IPS-11a (cell line): ENCODE results near the gene TANK.

ENCODE experiments used
- H3K4me3 ChIP-seq: one replicate; pipeline ENCODE4 v1.5.1; 2013; ENCODE audit warnings: low read depth, low read length, control low read depth

Gene TANK

DNA sequence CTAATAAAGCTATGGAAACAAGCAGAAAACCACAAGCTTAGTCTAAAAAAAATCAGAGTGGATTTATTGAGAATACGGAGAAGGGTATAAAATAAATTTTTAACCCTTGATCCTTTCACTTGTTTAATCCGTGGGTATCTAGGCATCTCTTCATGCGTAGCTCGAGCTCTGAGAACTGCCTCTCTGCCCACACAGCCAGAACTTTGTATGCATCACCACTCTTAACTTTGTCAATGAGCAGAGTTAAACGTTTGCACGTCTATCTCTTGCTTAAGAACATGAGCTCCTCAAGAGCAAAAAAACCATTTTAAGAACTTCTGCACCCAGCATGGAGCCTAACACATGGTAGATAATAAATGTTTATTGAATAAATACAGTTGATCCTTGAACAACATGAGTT lies 26.9 kb upstream of the TANK start:
- no peak overlapping the region for H3K4me3 ChIP-seq

GRCh38 chr2:161134547-161135518 lies 25.4 kb upstream of the TANK start:
- H3K4me3 ChIP-seq: no peak overlapping the region

DNA sequence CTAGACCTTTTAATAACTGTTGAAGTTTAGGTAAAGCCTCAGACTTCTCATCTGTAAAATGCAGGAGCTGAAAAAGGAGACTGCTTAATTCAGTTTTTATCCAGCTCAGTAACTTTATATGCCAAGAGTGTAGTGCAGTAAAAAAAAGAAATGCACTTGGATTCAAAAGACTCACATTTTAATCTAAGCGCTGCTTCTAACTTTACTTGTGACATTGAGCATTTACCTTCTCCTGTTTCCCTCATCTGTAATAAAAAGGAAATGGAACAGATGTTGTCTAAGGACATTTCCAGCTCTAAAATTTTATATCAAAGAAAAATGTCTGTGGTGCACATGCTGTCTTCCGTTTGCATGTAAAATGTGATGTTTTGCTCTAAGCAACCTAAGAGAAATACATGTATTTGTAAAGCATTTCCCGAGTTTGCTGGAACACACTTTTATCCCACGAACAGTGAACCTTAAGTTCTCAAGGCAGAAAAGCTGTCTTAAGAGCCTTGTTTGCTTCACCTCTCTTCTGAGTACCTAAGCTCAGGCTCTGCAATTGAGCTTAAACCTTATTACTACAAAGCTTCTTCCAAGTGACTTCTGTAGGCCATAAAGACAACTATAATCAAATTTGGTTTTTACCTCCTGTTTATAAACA lies 24.2 kb upstream of the TANK start:
- no peak overlapping the region for H3K4me3 ChIP-seq

DNA sequence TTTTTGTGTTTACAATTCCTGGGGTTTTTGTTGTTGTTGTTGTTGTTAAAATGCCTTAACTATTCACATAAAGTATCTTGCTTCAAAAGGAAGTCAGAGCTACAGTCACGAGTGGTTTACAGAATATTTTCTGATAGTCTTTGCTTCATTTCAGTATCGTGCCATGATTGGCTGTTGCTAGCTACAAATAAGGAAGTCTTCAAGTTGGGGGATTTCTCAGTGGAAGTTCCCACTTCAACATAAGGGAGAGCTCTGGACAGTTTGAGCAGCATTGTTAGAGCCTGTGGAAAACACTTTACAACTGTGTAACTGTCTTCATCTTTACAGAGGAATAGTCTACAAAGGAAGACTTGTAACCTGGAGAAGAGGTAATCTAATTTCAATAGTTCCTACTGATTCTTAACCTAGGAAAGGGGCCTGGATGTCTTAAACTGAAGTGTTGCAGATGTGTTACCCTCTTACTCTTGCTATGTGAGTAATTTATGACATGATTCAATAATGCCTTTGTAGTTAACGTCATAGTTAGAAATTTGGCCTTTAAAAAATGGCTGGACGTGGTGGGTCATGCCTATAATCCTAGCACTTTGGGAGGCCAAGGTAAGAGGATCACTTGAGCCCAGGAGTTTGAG lies 23.4 kb upstream of the TANK start:
- no peak overlapping the region for H3K4me3 ChIP-seq

GRCh38 chr2:161138429-161138828 lies 21.8 kb upstream of the TANK start:
- H3K4me3 ChIP-seq: no peak overlapping the region

GRCh38 chr2:161139098-161139987 lies 20.9 kb upstream of the TANK start:
- H3K4me3 ChIP-seq: no peak overlapping the region

DNA sequence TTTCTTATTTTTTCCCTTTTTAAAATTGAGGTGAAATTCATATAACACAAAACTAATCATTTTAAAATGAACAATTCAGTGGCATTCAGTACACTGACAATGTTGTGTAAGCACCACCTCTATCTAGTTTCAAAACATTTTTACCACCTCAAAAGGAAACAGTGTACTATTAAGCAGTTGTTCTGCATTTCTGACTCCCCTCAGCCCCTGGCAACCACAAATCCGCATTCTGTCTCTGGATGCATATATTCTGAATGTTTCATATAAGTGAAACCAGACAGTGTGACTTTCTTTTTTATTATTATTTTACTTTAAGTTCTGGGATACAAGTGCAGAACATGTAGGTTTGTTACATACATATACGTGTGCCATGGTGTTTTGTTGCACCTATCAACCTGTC lies 19.2 kb upstream of the TANK start:
- no peak overlapping the region for H3K4me3 ChIP-seq

DNA sequence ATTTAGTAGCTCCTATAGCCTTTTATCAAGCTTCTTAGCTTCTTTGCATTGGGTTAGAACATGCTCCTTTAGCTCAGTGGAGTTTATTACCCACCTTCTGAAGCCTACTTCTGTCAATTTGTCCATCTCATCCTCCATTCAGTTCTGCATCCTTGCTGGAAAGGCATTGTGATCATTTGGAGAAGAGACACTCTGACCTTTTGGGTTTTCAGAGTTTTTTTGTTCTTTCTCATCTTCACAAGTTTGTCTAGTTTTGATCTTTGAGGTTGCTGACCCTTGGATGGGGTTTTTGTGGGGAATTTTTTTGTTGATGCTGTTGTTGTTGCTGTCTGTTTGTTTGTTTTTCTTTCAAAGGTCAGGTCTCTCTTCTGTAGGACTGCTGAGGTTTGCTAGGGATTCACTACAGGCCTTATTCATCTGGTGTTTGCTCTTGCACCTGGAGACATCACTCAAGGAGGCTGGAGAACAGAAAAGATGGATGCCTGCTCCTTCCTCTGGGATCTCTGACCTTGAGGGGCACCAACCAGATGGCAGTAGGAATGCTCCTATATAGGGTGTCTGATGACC lies 13.9 kb upstream of the TANK start:
- no peak overlapping the region for H3K4me3 ChIP-seq

- no peak overlapping the region for H3K4me3 ChIP-seq
Measured at GRCh38 chr2:161146996-161147395, 13.2 kb upstream of the TANK start.

DNA sequence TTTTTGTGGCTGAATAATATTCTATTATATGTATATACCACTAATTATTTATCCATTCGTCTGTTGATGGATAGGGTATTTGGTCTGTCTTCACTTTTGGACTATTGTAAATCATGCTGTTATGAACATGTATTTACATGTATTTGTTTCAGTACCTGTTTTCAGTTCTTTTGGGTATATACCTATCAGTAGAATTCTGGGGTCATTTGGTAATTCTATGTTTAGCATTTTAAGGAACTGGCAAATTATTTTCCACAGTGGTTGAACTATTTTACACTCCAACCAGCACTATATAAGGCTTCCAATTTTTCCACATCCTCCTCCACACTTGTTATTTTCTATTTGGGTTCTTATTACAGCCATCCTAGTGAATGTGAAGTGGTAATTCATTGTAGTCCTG lies 12.4 kb upstream of the TANK start:
- no peak overlapping the region for H3K4me3 ChIP-seq

DNA sequence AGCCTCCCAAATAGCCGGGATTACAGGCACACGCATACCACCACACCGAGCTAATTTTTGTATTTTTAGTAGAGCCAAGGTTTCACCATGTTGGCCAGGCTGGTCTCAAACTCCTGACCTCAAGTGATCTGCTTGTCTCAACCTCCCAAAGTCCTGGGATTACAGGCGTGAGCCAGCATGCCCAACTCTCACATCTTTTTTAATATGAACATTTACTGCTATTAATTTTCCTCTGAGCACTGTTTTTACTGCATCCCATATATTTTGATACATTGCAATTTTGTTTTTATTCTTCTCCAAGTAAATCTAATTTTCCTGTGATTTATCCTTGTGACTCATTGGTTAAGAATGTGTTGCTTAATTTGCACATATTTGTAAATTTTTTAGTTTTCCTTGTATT lies 9.5 kb upstream of the TANK start:
- H3K4me3 ChIP-seq: no peak overlapping the region

DNA sequence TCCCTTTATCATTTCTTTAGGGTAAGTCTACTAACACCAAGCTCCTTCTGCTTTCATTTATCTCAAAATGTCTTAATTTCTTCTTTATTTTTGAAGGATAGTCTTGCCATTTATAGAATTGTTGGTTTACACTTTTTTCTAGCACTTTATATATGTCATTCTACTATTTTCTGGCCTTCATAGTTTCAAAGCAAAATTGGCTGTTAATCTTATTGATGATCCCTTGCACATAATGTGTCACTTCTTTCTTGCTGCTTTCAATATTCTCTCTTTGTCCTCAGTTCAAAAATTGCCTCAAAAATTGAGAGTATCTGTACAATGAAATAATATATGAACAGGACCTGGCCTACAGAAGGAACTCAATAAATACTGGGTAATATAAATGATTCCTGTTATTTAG lies 7.9 kb upstream of the TANK start:
- no peak overlapping the region for H3K4me3 ChIP-seq

DNA sequence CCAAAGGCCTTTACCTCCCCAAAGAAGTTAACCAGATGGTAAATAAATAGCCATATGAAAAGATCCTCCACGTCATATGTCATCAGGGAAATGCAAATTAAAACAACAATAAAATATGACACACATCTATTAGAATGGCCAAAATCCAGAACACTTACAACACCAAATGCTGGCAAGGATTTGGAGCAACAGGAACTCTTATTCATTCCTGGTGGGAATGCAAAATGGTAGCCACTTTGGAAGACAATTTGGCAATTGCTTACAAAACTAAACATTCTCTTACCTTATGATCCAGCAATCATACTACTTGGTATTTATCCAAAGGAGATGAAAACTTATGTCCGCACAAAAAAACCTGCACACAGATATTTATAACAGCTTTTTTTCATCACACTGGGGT lies 1.3 kb upstream of the TANK start:
- H3K4me3 ChIP-seq: no peak overlapping the region

DNA sequence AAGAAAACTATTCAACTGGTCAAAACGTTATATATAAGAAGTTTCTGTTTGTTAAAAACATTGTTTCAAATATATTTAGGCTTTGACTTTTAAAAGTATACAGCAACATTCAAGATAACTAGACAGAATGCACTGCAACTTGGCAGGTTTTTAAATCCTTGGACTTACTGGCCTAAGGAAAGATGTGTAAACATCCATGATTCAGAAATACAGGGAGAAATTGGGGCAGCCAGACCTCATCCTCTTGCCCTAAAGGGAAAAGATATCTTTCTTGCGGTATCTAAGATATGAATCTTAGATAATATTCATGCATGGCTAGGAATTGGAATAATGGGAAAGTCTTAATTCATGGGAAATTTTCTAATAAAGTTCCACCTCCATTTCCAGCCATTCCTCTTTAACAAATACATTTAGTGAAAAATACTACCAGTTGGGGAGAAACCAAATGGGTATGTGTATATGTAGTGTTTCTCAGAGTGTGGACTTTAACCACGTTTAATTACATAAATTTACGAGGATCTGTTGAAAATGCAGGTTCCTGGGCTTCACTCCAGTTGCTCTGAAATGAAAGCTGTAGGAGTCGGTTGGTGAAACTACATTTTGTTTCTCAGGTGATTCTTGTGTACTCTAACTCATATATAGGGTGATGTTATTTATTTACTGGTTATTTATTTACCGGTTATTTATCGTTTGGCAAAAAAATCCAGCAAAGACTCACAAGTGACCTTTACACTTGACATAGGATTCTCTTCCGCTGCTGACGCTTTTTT lies 587 bp upstream of the TANK start:
- H3K4me3 ChIP-seq: no peak overlapping the region

DNA sequence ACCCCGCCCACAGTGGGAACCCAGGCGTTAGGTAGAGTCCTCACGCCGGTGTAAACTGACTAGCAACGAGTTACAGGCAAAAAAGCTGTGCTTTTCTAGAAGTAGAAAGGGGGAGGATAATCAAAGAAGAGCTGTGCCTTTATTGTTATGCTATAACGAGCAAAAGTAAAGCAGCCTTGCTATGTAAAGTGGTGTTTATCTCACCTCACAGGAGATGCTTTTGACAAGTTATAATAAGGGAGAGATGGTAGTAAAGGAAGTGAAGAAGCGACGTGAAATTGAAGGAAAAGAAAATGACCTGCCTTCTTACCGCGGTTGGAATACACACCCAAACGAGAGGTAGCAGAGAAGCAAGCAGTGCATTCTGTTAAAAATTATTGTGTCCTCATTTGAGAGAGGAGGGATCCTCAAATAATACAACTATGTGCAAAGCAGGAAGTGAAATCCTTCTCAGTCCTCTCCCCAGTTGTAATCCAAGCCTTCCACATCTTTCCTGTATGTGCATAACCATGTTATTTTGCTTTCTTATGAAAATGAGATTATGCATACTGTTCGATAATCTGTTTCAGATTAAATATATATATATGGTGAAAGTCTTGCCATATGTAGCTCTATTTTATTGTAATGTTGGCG lies 962 bp downstream of the TANK start:
- peak overlapping the region; percentile 93 for H3K4me3 ChIP-seq

DNA sequence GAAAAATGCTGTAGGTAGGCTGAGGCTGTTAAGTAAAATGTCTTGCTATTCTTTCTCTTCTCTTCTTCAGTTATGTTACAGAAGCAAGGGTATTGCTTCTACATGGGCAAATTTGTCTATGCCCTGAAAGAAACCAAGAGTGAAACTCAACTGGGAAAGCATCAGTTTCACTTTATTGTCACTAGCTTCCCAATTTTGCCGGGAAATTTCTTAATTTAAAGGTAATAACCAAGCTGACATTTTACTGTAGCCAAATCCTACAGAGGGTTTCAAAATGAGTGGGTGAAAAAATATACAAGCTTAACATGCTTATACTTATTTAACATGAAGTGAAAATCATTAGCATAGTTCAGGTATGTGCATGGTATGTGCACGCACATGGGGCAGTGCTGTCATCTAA lies 3.2 kb downstream of the TANK start:
- no peak overlapping the region for H3K4me3 ChIP-seq

DNA sequence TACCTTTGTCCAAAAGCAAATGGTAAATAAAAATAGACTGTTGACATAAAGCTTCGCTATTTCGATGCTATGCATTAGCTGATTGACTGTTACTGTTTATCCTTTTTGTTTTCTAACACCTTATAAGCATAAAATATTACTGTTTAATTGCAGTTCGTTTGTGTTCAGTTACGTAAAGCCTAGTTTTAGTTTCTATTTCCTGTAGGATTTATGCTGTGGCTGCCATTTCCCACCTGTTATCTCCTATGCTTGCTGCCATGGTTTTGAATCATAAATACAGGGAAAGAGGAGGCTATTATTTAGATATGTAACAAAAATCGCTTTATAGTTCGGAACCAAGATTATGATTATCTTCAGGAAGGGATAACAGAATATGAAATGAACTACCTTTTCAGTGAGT lies 3.9 kb downstream of the TANK start:
- no peak overlapping the region for H3K4me3 ChIP-seq

GRCh38 chr2:161165266-161165665 lies 5.0 kb downstream of the TANK start:
- no peak overlapping the region for H3K4me3 ChIP-seq

- H3K4me3 ChIP-seq: no peak overlapping the region
Measured at GRCh38 chr2:161165811-161166210, 5.6 kb downstream of the TANK start.
